ENCODE measurements around the gene PRDX4. TPM values are rescaled to one million over a fixed set of nuclear protein-coding genes. Genes with fewer than 3 reads are reported as not detected.
A peak's percentile ranks its signal among the peaks of the same experiment; 100 is the strongest.

The PRDX4 gene
- total and polyA plus RNA-seq, 2 of the 8 experiments (the other 6 are each of a cell fraction or from before 2014, with no cell fraction given): 130 TPM

- no peak overlapping the region; a peak in 1 of 7 replicates for H3K9ac ChIP-seq (replicated peaks in 1 of 4; ENCODE audit: extremely low read depth in 1 of 4, low read depth in 3 of 4, low read length in 3 of 4)
- no peaks in the 10 kb centered on the region; a peak in 1 of 8 replicates for H3K36me3 ChIP-seq (ENCODE audit: control insufficient read depth in 2 of 4, insufficient read depth in 4 of 4, low read length in 3 of 4)
- H4K20me1 ChIP-seq (replicated peaks in 1 of 2; ENCODE audit: control insufficient read depth in 1 of 2, insufficient read depth in 2 of 2, low read length in 2 of 2): no peaks in the 10 kb centered on the region
- peak overlapping the region in 1 of 2 experiments; percentile 45; a peak in 1 of 4 replicates for H3K4me2 ChIP-seq (ENCODE audit: insufficient read depth in 1 of 2, low read depth in 2 of 2, low read length in 2 of 2)
- H2BK5ac ChIP-seq (ENCODE audit: low read depth, low read length): peak overlapping the region; percentile 93; the same call in 1 of the 2 replicates
- peak overlapping the region; percentile 93; the same call in 1 of the 2 replicates for H2BK20ac ChIP-seq (ENCODE audit: low read length)
- peaks cover 0 to 8% (median 3%) of the 10 kb centered on the region in 4 experiments; a peak in 4 of 7 replicates for H3K4me1 ChIP-seq (replicated peaks in 1 of 4; ENCODE audit: control insufficient read depth in 3 of 4, insufficient read depth in 4 of 4, low read length in 3 of 4)
- H4K5ac ChIP-seq (ENCODE audit: insufficient read length, low read depth, low read length): no peak overlapping the region
- no peaks in the 10 kb centered on the region for H3K79me1 ChIP-seq (ENCODE audit: low read depth, low read length)
- H3K4me3 ChIP-seq (ENCODE audit: extremely low read depth in 1 of 4, insufficient read depth in 2 of 4, low read depth in 3 of 4, low read length in 4 of 4): no peak overlapping the region
- peak overlapping the region; percentile 90 for H2BK120ac ChIP-seq (replicated peaks; ENCODE audit: low read depth, low read length)
- H3K18ac ChIP-seq (ENCODE audit: extremely low read depth, low read length): peak overlapping the region; percentile 71
- no peak overlapping the region for H3K14ac ChIP-seq (ENCODE audit: insufficient read length)
- ChIA-PET CTCF (ENCODE audit: partially characterized antibody) (no interaction called here), POLR2A (ENCODE audit: partially characterized antibody) (no interaction called here)
- peak overlapping the region; percentile 81 for H4K91ac ChIP-seq (replicated peaks; ENCODE audit: insufficient read length, low read length)
- no peaks in the 10 kb centered on the region for H3K27me3 ChIP-seq (replicated peaks in 1 of 4; ENCODE audit: control insufficient read depth in 3 of 4, extremely low read depth in 1 of 4, insufficient read depth in 3 of 4, low read length in 3 of 4)
- H3K79me2 ChIP-seq (ENCODE audit: control insufficient read depth in 1 of 2, insufficient read depth in 2 of 2, low read length in 2 of 2): no peaks in the 10 kb centered on the region
- DNase-seq (ENCODE audit: low read depth in 1 of 2, low spot score in 2 of 2) (no peak), FAIRE-seq (no peak)
- H3K23ac ChIP-seq (ENCODE audit: insufficient read length): no peak overlapping the region
- H2AFZ ChIP-seq (ENCODE audit: low read length): no peak overlapping the region
- peak overlapping the region; percentile 79; the same call in 1 of the 2 replicates for H4K8ac ChIP-seq (ENCODE audit: extremely low read depth, insufficient read depth, low read length)
- no peak overlapping the region for H2AK5ac ChIP-seq (ENCODE audit: low read depth, low read length)
- no peak overlapping the region for H3K4ac ChIP-seq (replicated peaks; ENCODE audit: insufficient read length, low read depth, low read length)
- no peak overlapping the region for H2BK15ac ChIP-seq (ENCODE audit: low read length)
- no peak for TF ChIP-seq KDM1A (IDR thresholded peaks at IDR 0.05; ENCODE audit: borderline replicate concordance, low read length)
- TF ChIP-seq SRF (IDR thresholded peaks at IDR 0.05; ENCODE audit: low read depth, low read length): peak; percentile 42; the same call in 1 of the 2 replicates
- no peak for TF ChIP-seq EP300 (IDR thresholded peaks at IDR 0.05; ENCODE audit: borderline replicate concordance in 1 of 2, low read depth in 2 of 2, low read length in 2 of 2)
- no peak overlapping the region for H3K56ac ChIP-seq (replicated peaks; ENCODE audit: insufficient read length, low read depth, low read length)
- 79% methylated on average over 2 of the region's 2 CpGs; no CpG with 5 or more reads in 1 of the 2 experiments for WGBS, 2 experiments (ENCODE audit: extremely low coverage in 1 of 2, insufficient coverage in 1 of 2, insufficient read length in 1 of 2, insufficient replicate concordance in 2 of 2, low coverage in 1 of 2, low lambda C conversion rate in 2 of 2, missing lambda C conversion rate in 1 of 2)
- no peaks in the 10 kb centered on the region for H3K9me3 ChIP-seq (ENCODE audit: insufficient read depth in 2 of 2, low read depth in 1 of 2, low read length in 1 of 2)
- no peak overlapping the region for H2BK12ac ChIP-seq (ENCODE audit: low read depth, low read length)
- no peaks in the 10 kb centered on the region for H3K23me2 ChIP-seq (ENCODE audit: low read depth, low read length)
- H3K27ac ChIP-seq (ENCODE audit: low read depth, low read length): no peak overlapping the region; the same call in 1 of the 2 replicates
These were observed 6.5 kb upstream of the PRDX4 start for GRCh38 chrX:23660766-23661132.

Measured in H1 (cell line).